Measurements from ENCODE around the gene PPL. TPM values are rescaled to one million over a fixed set of nuclear protein-coding genes. Genes with fewer than 3 reads are reported as not detected.

PPL gene
- total and polyA plus RNA-seq, 2 of the 13 experiments (the other 11 are each of a cell fraction or from before 2014, with no cell fraction given) = 5.7 to 6.6 TPM

DNA sequence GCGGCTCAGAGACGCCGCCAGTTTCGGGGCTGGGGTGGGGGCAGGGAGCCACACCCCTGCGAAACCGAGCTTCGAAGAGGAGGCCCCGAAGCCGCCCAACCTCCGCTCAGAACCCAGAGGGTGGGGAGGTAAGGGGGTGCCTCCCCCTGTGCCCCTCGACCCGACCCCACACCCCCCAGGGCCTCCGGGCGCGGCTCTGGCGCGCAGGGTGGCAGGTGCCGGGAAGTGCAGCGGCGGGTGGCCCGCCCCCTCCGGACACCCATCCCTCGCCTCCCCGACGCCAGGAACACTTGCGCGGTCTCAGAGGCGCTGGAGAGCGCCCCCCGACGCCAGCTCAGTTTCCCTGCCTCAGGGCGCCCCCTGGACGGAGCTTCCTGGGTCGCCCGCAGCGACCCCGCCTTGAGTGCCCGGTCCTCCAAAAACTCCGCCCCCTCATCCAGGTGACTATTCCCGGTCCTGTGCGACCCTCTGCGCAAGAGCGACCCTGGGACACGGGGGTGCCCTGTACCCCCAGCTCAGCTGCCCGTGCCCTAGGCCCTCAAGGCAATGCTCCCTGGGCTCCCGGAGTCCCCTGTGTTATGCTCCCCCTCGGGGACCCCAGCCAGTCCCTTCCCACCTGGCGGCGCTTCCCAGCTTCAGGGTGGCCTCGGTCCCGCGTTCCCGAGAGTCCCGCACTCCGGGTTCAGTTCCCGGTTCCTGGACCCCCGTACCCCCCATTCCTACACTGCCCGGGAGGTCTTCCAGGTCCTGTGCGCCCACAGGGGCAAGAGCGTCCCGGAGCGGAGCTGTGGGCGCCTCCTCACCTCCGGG lies 562 bp downstream of the PPL start (continued):
- TF ChIP-seq, protein P1, sequence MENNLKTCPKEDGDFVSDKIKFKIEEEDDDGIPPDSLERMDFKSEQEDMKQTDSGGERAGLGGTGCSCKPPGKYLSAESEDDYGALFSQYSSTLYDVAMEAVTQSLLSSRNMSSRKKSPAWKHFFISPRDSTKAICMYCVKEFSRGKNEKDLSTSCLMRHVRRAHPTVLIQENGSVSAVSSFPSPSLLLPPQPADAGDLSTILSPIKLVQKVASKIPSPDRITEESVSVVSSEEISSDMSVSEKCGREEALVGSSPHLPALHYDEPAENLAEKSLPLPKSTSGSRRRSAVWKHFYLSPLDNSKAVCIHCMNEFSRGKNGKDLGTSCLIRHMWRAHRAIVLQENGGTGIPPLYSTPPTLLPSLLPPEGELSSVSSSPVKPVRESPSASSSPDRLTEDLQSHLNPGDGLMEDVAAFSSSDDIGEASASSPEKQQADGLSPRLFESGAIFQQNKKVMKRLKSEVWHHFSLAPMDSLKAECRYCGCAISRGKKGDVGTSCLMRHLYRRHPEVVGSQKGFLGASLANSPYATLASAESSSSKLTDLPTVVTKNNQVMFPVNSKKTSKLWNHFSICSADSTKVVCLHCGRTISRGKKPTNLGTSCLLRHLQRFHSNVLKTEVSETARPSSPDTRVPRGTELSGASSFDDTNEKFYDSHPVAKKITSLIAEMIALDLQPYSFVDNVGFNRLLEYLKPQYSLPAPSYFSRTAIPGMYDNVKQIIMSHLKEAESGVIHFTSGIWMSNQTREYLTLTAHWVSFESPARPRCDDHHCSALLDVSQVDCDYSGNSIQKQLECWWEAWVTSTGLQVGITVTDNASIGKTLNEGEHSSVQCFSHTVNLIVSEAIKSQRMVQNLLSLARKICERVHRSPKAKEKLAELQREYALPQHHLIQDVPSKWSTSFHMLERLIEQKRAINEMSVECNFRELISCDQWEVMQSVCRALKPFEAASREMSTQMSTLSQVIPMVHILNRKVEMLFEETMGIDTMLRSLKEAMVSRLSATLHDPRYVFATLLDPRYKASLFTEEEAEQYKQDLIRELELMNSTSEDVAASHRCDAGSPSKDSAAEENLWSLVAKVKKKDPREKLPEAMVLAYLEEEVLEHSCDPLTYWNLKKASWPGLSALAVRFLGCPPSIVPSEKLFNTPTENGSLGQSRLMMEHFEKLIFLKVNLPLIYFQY (CRISPR knock-in tag; IDR thresholded peaks at IDR 0.05; ENCODE audit: borderline replicate concordance) = no peak
- TF ChIP-seq ZNF143 (CRISPR knock-in tag; IDR thresholded peaks at IDR 0.05) (no peak), ZZZ3 (CRISPR knock-in tag; IDR thresholded peaks at IDR 0.05; ENCODE audit: borderline replicate concordance) (no peak), PAF1 (CRISPR knock-in tag; IDR thresholded peaks at IDR 0.05) (no peak), ZNF619 (CRISPR knock-in tag; IDR thresholded peaks at IDR 0.05) (0 out of 2 replicates have a peak, but pooled peaks have one; percentile 23), ZC3H13 (CRISPR knock-in tag; IDR thresholded peaks at IDR 0.05) (0 out of 2 replicates have a peak, but pooled peaks have one; percentile 33), ZNF546 (CRISPR knock-in tag; conservative IDR thresholded peaks at IDR 0.05) (0 out of 2 replicates have a peak, but pooled peaks have one; percentile 20), SMARCC2 (IDR thresholded peaks at IDR 0.05) (no peak), ZNF264 (CRISPR knock-in tag; IDR thresholded peaks at IDR 0.05) (0 out of 2 replicates have a peak, but pooled peaks have one; percentile 22), ZNF326 (CRISPR knock-in tag; IDR thresholded peaks at IDR 0.05; ENCODE audit: borderline replicate concordance) (no peak), ZNF792 (CRISPR knock-in tag; IDR thresholded peaks at IDR 0.05) (no peak; the same call in 1 of the 2 replicates), ZNF746 (CRISPR knock-in tag; IDR thresholded peaks at IDR 0.05) (no peak), ZNF282 (IDR thresholded peaks at IDR 0.05; ENCODE audit: partially characterized antibody) (no peak), ZNF558 (CRISPR knock-in tag; IDR thresholded peaks at IDR 0.05; ENCODE audit: borderline replicate concordance) (peak; percentile 35; the same call in 1 of the 2 replicates)
- TF ChIP-seq, protein P2, sequence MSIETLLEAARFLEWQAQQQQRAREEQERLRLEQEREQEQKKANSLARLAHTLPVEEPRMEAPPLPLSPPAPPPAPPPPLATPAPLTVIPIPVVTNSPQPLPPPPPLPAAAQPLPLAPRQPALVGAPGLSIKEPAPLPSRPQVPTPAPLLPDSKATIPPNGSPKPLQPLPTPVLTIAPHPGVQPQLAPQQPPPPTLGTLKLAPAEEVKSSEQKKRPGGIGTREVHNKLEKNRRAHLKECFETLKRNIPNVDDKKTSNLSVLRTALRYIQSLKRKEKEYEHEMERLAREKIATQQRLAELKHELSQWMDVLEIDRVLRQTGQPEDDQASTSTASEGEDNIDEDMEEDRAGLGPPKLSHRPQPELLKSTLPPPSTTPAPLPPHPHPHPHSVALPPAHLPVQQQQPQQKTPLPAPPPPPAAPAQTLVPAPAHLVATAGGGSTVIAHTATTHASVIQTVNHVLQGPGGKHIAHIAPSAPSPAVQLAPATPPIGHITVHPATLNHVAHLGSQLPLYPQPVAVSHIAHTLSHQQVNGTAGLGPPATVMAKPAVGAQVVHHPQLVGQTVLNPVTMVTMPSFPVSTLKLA (IDR thresholded peaks at IDR 0.05) = no peak
- TF ChIP-seq, protein P3, sequence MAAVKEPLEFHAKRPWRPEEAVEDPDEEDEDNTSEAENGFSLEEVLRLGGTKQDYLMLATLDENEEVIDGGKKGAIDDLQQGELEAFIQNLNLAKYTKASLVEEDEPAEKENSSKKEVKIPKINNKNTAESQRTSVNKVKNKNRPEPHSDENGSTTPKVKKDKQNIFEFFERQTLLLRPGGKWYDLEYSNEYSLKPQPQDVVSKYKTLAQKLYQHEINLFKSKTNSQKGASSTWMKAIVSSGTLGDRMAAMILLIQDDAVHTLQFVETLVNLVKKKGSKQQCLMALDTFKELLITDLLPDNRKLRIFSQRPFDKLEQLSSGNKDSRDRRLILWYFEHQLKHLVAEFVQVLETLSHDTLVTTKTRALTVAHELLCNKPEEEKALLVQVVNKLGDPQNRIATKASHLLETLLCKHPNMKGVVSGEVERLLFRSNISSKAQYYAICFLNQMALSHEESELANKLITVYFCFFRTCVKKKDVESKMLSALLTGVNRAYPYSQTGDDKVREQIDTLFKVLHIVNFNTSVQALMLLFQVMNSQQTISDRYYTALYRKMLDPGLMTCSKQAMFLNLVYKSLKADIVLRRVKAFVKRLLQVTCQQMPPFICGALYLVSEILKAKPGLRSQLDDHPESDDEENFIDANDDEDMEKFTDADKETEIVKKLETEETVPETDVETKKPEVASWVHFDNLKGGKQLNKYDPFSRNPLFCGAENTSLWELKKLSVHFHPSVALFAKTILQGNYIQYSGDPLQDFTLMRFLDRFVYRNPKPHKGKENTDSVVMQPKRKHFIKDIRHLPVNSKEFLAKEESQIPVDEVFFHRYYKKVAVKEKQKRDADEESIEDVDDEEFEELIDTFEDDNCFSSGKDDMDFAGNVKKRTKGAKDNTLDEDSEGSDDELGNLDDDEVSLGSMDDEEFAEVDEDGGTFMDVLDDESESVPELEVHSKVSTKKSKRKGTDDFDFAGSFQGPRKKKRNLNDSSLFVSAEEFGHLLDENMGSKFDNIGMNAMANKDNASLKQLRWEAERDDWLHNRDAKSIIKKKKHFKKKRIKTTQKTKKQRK (IDR thresholded peaks at IDR 0.05; ENCODE audit: low read length) = no peak
- TF ChIP-seq, protein P4, sequence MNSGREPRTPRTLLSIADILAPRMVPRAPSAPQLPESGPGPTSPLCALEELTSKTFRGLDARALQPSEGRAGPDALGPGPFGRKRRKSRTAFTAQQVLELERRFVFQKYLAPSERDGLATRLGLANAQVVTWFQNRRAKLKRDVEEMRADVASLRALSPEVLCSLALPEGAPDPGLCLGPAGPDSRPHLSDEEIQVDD (CRISPR knock-in tag; IDR thresholded peaks at IDR 0.05; ENCODE audit: borderline replicate concordance) = no peak
- TF ChIP-seq, protein P5, sequence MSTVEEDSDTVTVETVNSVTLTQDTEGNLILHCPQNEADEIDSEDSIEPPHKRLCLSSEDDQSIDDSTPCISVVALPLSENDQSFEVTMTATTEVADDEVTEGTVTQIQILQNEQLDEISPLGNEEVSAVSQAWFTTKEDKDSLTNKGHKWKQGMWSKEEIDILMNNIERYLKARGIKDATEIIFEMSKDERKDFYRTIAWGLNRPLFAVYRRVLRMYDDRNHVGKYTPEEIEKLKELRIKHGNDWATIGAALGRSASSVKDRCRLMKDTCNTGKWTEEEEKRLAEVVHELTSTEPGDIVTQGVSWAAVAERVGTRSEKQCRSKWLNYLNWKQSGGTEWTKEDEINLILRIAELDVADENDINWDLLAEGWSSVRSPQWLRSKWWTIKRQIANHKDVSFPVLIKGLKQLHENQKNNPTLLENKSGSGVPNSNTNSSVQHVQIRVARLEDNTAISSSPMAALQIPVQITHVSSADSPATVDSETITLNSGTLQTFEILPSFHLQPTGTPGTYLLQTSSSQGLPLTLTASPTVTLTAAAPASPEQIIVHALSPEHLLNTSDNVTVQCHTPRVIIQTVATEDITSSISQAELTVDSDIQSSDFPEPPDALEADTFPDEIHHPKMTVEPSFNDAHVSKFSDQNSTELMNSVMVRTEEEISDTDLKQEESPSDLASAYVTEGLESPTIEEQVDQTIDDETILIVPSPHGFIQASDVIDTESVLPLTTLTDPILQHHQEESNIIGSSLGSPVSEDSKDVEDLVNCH (CRISPR knock-in tag; IDR thresholded peaks at IDR 0.05) = no peak

Data from HepG2 (cell line).